Spleen (tissue), 11 donors: ENCODE measurements around the gene VPS25. TPM values are rescaled to one million over a fixed set of nuclear protein-coding genes. Genes with fewer than 3 reads are reported as not detected.

Source experiments
- DNase-seq: peaks from one replicate; pipeline ENCODE4 v3.0.0-alpha.2; 2020
- H3K27ac ChIP-seq, 8 donors: fragments of 200-600 bp; sonication (generic) in 7 of 8; 1 replicate in 4 of 8; 2 replicates in 4 of 8; pipeline versions ENCODE4 v1.5.0 to v1.8.0; 2016 to 2021; ENCODE audit warnings: inconsistent platforms in 4 of 8, mild to moderate bottlenecking in 4 of 8, moderate library complexity in 1 of 8
- H3K27me3 ChIP-seq, 7 donors: fragments of 200-600 bp; sonication (generic) in 6 of 7; replicated peaks in 1 of 7; 1 replicate in 4 of 7; 2 replicates in 3 of 7; pipeline versions ENCODE4 v1.5.0 to v1.8.0; 2016 to 2021; ENCODE audit warnings: inconsistent platforms in 3 of 7, mild to moderate bottlenecking in 1 of 7
- H3K36me3 ChIP-seq, 6 donors: fragments of 200-600 bp; sonication (generic) in 5 of 6; 1 replicate in 4 of 6; 2 replicates in 2 of 6; pipeline versions ENCODE4 v1.5.0 to v1.8.0; 2016 to 2021; ENCODE audit warnings: inconsistent platforms in 2 of 6
- H3K4me1 ChIP-seq, 6 donors: fragments of 200-600 bp; sonication (generic) in 5 of 6; 1 replicate in 3 of 6; 2 replicates in 3 of 6; pipeline versions ENCODE4 v1.5.0 to v1.8.0; 2016 to 2021; ENCODE audit warnings: inconsistent platforms in 3 of 6
- H3K4me3 ChIP-seq, 8 donors: fragments of 200-600 bp; sonication (generic) in 7 of 8; 1 replicate in 4 of 8; 2 replicates in 4 of 8; pipeline versions ENCODE4 v1.5.0 to v1.8.0; 2016 to 2021; ENCODE audit warnings: inconsistent platforms in 4 of 8, mild to moderate bottlenecking in 4 of 8, moderate library complexity in 2 of 8
- H3K9me3 ChIP-seq, 8 donors: fragments of 200-600 bp; sonication (generic) in 7 of 8; 1 replicate in 4 of 8; 2 replicates in 4 of 8; pipeline versions ENCODE4 v1.5.0 to v1.8.0; 2016 to 2021; ENCODE audit warnings: inconsistent platforms in 4 of 8
- CTCF ChIP-seq, 11 experiments: fragments of 200-600 bp in 7 of 11; fragments of 450-650 bp in 4 of 11; sonication (generic) in 4 of 11; IDR thresholded peaks in 8 of 11; conservative IDR thresholded peaks in 3 of 11; 1 replicate in 7 of 11; 2 replicates in 4 of 11; pipeline versions ENCODE4 v1.4.0 to v1.8.0; 2016 to 2021; ENCODE audit warnings: antibody characterized with exemption in 11 of 11, inconsistent platforms in 4 of 11, mild to moderate bottlenecking in 1 of 11
- POLR2A ChIP-seq, 3 donors: fragments of 450-650 bp; IDR thresholded peaks; one replicate each; pipeline ENCODE4 v1.5.1; 2017; ENCODE audit warnings: antibody characterized with exemption in 3 of 3, mild to moderate bottlenecking in 1 of 3
- POLR2AphosphoS5 ChIP-seq, 3 donors: sonication (generic); formaldehyde crosslinking; IDR thresholded peaks; one replicate each; pipeline ENCODE4 v1.5.1; 2017; ENCODE audit warnings: antibody characterized with exemption in 3 of 3
- WGBS, 5 donors: extraction: QIAGEN DNeasy Blood & Tissue Kit in 3 of 5; methylation state at CpG; one replicate each; pipeline versions ENCODE4 v1.1.5 to v1.1.7; 2013 to 2018; 5-methylcytosine and 5-hydroxymethylcytosine counted together
- intact Hi-C: fragments of 100-400 bp; cut with DNase I; formaldehyde crosslinking; loops from one replicate; pipeline ENCODE4 v1.15.0; 2023; ENCODE audit warnings: low total_unique reads
- polyA plus RNA-seq, 3 donors: library from polyadenylated mRNA; stranded (reverse); fragments of 200-250 nt; gene quantifications; one replicate each; pipeline ENCODE4 v1.2.1, GENCODE V29; 2013
- total RNA-seq, 7 donors: library from RNA; depleted of rRNA in 3 of 7; stranded (reverse); fragments of >200 nt in 3 of 7; fragmentation: NEBNext Ultra II Directional in 4 of 7; extraction: Animal tissue kit (Norgen Biotek cat#: 25700) in 4 of 7; gene quantifications; one replicate each; pipeline versions ENCODE4 v1.1.0 to v1.2.1, GENCODE V29; 2016 to 2021
- donor health status: healthy with polysubstance abuse.
- donor health status: DM: no; HTN: no; CAD: no; lungs with moderate emphysema.
- donor health status: DM: no; HTN: no; CAD: no.
- donor health status: Bipolar disorder and iron deficiency.
- donor health status: healthy.
- donor health status: DM: no; HTN: no; CAD: no.
- donor health status: DM: yes; HTN: yes; CAD: no.

The VPS25 gene
- total and polyA plus RNA-seq, 10 donors, result 29.6 to 47.7 (median 35.0) TPM

- Histone ChIP-seq H3K4me3 (peak overlapping the region in 2 of 8 donors; percentile 1 to 34), H3K36me3 (peaks cover 0 to 10% (median 4%) of the 10 kb centered on the region in 6 donors), H3K4me1 (peaks cover 8 to 58% (median 36%) of the 10 kb centered on the region in 6 donors), H3K27me3 (peaks cover 0 to 83% (median 55%) of the 10 kb centered on the region in 7 donors), H3K27ac (no peak overlapping the region), H3K9me3 (no peaks in the 10 kb centered on the region)
- DNase-seq, result no peak
- intact Hi-C loops, result no loop called here
- TF ChIP-seq POLR2AphosphoS5 (IDR thresholded peaks at IDR 0.05) (peak in 1 of 3 donors; percentile 25), CTCF (IDR thresholded peaks at IDR 0.05 in 8 of 11, conservative IDR thresholded peaks at IDR 0.05 in 3 of 11) (no peak)
- 8 to 60% (median 24%) methylated on average over 8 to 25 of the region's 25 CpGs for WGBS, 5 donors
These were observed 11.2 kb downstream of the VPS25 start for GRCh38 chr17:42784409-42784808.

GRCh38 chr17:42784811-42785592 is 11.8 kb downstream of the VPS25 start:
- DNase-seq, result no peak
- Histone ChIP-seq H3K36me3 (peaks cover 0 to 4% (median 0%) of the 10 kb centered on the region in 6 donors), H3K9me3 (no peaks in the 10 kb centered on the region), H3K4me1 (peaks cover 8 to 52% (median 31%) of the 10 kb centered on the region in 6 donors), H3K4me3 (peak overlapping the region in 1 of 8 donors; percentile 34), H3K27ac (no peak overlapping the region), H3K27me3 (peaks cover 0 to 79% (median 55%) of the 10 kb centered on the region in 7 donors)
- 12 to 56% (median 17%) methylated on average over 39 to 52 of the region's 52 CpGs for WGBS, 5 donors
- intact Hi-C loops, result no loop called here
- TF ChIP-seq POLR2A (IDR thresholded peaks at IDR 0.05), result no peak
- no peak for TF ChIP-seq POLR2AphosphoS5 (IDR thresholded peaks at IDR 0.05)
- TF ChIP-seq CTCF (IDR thresholded peaks at IDR 0.05 in 8 of 11, conservative IDR thresholded peaks at IDR 0.05 in 3 of 11), result no peak

GRCh38 chr17:42787266-42787665 is 14.0 kb downstream of the VPS25 start:
- Histone ChIP-seq H3K4me1 (peaks cover 3 to 31% (median 20%) of the 10 kb centered on the region in 6 donors), H3K4me3 (no peak overlapping the region), H3K27ac (no peak overlapping the region), H3K27me3 (peaks cover 0 to 56% (median 33%) of the 10 kb centered on the region in 7 donors), H3K9me3 (no peaks in the 10 kb centered on the region), H3K36me3 (no peaks in the 10 kb centered on the region)
- 89 to 94% (median 91%) methylated on average over 10 to 11 of the region's 11 CpGs for WGBS, 5 donors
- DNase-seq, result no peak
- TF ChIP-seq POLR2A (IDR thresholded peaks at IDR 0.05) (no peak), POLR2AphosphoS5 (IDR thresholded peaks at IDR 0.05) (no peak), CTCF (IDR thresholded peaks at IDR 0.05 in 8 of 11, conservative IDR thresholded peaks at IDR 0.05 in 3 of 11) (no peak)
- intact Hi-C loops, result no loop called here

- peaks cover 0 to 10% (median 0%) of the 10 kb centered on the region in 7 donors for H3K27me3 ChIP-seq
- peaks cover 2 to 22% (median 7%) of the 10 kb centered on the region in 6 donors for H3K4me1 ChIP-seq
- 76 to 91% (median 78%) methylated on average over 2 of the region's 2 CpGs for WGBS, 5 donors
- peaks cover 0 to 19% (median 2%) of the 10 kb centered on the region in 6 donors for H3K36me3 ChIP-seq
- no peak overlapping the region for H3K4me3 ChIP-seq
- no peak for DNase-seq
- H3K27ac ChIP-seq, result no peak overlapping the region
- no peaks in the 10 kb centered on the region for H3K9me3 ChIP-seq
- intact Hi-C loops, result no loop called here
- no peak for TF ChIP-seq POLR2A (IDR thresholded peaks at IDR 0.05)
- TF ChIP-seq CTCF (IDR thresholded peaks at IDR 0.05 in 8 of 11, conservative IDR thresholded peaks at IDR 0.05 in 3 of 11), result no peak
- TF ChIP-seq POLR2AphosphoS5 (IDR thresholded peaks at IDR 0.05), result no peak
These were observed 18.7 kb downstream of the VPS25 start for GRCh38 chr17:42791948-42792347.
